HL-60/S4 treated with retinoic acid at 250 ng/mL for 4 days and 3 days (cell line): ENCODE data around the gene IL16.
"Not testable (repeated sequence)": the region's sequence is repeated elsewhere in the genome, so short reads cannot be mapped to it uniquely, and the experiment has no call there.

Source experiments
- in situ Hi-C: fragments of 300-500 bp; cut with MboI; formaldehyde crosslinking; loops from 2 replicates; pipeline ENCODE4 v1.7.0; 2022; ENCODE audit warnings: low sequenced_read_pairs

The IL16 gene

DNA sequence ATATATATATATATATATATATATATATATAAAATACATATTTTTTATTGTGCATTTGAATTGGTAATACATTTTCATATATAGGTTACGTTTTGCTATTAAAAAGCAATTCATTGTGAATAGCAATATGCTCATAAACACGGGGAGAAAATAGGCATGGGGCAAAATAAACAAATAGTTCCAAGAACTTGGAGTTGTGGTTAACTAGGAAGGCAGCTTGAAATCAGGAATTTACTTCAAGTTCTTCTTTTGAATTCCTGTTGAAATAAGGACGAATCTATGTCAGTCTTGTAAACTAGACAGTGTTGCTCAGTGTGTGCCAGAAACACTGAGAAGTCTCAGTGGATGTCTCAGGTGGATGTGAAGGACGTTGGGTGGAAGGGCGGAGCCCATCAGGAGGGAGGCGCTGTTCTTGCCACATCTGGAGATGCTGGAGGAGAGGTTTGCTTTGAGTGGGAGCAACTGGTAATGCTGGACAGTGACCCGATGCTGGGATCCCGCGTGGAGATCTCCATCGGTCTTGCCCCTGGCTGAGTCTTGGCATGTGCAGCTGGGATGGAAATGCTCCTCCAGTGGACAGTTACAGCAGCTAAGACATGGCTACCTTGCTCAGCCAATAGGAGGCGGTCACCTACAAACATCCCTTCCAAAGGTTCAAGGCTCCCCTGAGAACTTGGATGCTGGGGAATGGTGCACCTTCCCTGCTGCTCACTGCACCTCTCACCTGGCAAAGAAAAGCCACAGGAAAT lies 2.5 kb downstream of the IL16 start:
- in situ Hi-C loops: no loop called here

DNA sequence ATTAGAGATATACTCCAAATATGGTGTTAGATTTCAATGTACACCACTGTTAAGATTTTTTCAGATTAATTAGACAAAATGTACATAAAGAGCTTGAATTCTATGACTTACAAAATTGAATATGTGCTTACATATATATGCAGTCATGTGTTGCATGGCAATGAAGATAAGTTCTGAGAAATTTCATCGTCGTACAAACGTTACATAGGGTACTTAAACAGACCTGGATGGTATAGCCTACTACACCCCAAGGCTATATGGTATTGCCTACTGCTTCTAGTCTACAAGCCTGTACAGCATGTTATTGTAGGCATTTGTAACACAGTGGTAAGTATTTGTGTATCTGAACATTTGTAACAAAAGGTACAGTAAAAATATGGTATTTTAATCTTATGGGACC lies 9.3 kb downstream of the IL16 start:
- in situ Hi-C loops: no loop called here

DNA sequence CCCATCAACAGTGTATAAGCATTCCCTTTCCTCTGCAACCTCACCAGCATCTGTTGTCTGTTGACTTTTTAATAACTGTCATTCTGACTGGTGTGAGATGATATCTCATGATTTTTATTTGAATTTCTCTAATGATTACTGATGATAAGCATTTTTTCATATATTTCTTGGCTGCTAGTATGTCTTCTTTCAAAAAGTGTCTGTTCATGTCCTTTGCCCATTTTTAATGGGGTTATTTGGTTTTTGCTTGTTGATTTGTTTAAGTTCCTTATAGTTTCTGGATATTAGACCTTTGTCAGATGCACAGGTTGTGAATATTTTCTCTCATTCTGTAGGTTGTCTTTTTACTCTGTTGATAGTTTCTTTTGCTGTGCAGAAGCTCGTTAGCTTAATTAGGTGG lies 11.3 kb downstream of the IL16 start:
- in situ Hi-C loops: not testable (repeated sequence)

DNA sequence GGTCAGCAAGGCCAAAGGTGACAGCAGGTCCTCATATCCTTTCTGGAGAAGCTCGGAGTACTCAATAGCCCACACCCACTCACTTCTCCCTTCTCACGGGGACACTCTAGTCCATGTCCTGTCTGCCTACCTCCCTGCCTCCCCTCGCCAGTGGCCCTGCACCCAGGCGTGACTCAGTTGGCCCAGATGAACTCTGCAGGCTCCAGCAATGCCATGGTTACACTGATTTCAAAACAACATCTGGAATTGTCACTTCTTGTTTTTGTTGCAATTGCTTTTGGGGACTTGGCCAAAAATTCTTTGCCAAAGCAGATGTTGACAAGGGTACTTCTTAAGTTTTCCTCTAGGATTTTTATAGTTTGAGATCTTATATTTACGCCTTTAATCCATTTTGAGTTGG lies 13.0 kb downstream of the IL16 start:
- in situ Hi-C loops: no loop called here

DNA sequence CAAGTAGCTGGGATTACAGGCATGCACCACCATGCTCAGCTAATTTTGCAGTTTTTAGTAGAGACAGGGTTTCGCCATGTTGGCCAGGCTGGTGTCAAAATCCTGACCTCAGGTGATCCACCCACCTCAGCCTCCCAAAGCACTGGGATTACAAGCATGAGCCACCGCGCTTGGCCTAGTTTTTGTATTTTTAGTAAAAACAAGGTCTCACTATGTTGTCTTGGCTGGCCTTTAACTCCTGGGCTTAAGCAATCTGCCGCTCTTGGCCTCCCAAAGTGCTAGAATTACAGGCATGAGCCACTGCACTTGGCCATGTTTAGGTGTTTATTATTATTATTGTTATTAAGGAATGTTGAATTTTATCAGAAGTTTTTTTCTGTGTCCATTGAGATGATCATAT lies 14.7 kb downstream of the IL16 start:
- in situ Hi-C loops: no loop called here

DNA sequence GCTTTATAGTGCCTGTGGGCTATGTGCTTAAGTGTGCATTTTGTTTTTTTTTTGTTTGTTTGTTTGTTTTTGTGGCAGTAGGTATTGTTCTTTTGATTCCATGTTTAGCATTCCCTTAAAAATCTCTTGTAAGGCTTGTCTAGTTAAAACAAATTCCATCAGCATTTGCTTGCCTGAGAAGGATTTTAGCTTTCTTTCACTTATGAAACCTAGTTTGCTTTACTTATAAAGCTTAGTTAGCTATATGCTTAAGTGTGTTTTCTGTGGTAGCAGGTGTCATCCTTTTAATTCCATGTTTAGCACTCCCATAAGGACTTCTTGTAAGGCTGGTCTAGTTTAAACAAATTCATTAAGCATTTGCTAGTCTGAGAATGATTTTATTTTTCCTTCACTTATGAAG lies 17.3 kb downstream of the IL16 start:
- in situ Hi-C loops: no loop called here

DNA sequence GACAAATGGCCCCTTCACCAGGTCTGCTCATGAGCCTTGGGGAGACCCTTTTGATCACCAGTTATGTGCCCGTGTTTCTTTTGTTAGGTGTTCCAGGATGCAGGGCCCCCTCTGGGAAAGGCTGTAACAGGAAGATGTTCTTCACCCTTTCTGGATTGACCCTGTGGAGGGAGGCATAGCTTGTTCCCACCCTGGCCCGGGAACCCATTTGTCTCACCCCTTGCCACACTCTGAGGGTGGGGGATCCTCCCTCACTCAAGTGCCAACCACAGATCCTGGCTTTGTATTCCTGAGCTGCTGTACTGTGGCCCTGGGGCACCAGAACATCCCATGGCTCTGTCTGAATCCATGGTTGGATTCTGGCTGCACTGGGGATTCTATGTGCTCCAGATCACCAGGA lies 18.9 kb downstream of the IL16 start:
- in situ Hi-C loops: no loop called here

DNA sequence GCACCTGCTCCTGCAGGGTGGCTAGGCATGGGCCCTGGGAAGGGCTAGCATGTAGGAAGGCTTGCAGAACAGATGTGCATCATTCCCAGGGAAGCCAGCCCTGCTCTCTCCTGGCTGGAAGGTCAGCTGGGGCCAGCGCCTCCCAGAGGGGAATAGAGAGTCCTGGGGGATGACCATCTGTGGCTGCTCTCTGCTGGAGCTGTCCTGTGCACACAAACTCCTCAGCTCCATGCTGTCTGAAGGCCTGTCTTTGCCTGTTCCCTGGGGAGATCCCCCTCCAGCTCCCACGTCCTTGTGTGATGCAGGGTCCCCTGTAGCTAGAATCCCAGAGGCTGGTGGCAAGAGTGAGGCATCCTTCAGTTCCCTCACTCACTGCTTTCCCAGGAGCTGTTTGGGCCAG lies 19.3 kb downstream of the IL16 start:
- in situ Hi-C loops: no loop called here

DNA sequence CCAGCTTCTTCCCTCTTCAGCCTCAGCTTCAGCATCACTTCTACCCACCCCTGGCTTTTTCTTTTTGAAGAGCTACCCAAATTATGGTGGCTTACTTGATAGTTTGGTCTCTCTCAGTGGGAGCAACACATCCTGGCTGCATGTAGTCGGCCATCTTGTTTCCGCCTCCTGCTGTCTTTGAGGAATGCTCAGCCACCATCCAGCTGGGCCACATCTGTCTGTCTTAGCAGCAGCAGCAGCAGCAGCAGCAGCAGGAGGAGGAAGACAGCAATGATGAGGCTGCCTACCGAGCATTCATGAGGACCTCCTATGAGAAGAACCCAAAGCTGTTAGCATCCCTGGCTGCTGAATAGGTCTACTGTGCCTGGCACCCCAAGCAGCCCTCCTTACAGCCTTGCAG lies 19.7 kb downstream of the IL16 start:
- in situ Hi-C loops: no loop called here

DNA sequence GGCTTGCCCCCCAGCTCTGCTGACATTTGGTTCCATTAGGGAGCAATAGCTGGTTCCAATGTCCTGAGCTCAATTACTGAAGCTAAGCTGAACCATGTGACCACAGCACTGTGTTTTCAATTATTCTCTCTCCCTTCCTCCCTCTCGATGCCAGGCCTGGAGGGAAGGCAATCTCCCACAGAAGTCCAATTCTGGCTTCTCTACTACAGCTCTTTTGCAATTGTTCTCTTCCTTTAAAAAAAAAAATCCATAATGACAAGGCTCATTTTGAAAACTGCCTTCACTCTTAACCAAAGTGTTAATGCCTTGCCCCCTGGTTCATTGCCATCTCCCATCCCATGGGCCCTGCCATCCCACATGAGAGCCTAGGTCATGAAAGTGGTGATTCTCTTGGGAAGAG lies 24.8 kb downstream of the IL16 start:
- in situ Hi-C loops: no loop called here

DNA sequence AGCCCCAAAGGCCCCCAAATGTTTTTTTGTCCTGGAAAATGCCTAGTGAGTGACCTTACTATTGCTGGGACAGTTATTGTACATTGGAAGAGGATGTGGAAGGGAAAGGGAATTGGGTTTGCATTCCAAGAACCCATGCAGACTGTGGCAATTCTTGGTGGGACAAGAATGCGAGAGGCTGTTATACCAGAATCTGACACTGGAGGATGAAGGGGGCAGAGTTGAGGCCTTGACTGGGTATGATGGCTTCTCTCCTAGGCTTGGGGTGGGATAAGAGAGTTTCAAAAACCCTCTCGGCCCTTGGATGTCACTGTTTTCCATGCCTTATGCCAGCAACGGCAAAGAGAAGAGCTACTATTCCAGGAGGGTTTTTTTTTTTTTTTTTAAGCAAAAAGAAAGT lies 25.3 kb downstream of the IL16 start:
- in situ Hi-C loops: no loop called here

DNA sequence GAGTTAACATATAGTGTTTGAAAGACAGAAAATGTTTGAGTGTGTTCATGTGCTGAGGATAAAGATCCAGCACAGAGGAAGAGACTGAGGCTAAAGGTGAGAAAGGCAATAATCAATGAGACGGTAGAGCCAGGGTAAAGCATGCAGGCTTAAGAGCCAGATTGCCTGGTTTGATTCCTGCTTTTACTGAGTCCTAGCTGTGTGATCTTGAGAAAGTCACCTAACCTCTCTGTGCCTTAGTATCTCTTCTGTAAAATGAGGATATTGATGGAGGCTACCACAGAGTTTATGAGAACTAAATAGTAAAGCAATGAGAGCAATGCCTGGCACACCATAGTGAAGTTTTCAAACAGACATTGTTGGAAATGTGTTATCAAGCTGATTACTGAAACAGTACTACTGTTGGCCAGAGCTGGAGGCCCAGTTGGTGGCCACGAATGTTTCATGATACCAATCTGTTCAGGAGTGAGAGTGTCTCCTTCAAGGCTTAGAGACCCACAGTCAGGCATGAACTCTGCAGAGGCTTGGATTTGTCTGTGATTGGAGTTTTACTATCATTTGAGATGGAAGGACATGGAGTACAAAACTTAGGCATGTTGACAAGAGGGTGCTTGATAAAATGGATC lies 26.8 kb downstream of the IL16 start:
- in situ Hi-C loops: no loop called here

DNA sequence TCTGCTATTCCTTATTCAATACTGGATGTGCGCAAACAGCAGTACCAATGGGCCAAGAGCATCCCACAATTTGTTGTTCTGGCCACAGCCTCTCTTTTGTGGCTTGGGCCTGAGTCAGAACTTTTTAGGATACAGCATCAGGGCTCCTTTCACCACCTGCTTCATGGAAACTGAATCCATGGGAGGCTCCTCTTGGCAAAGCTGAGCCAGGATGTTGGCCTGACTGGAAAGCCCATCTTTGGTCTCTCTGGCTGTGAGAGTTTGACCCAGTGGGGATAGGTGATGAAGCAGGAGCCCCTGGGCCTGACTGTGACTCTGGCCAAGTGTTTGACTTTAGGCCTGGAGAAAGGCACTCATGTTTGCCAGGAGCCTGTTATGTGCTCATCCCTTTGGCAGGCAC lies 27.6 kb downstream of the IL16 start:
- in situ Hi-C loops: no loop called here

DNA sequence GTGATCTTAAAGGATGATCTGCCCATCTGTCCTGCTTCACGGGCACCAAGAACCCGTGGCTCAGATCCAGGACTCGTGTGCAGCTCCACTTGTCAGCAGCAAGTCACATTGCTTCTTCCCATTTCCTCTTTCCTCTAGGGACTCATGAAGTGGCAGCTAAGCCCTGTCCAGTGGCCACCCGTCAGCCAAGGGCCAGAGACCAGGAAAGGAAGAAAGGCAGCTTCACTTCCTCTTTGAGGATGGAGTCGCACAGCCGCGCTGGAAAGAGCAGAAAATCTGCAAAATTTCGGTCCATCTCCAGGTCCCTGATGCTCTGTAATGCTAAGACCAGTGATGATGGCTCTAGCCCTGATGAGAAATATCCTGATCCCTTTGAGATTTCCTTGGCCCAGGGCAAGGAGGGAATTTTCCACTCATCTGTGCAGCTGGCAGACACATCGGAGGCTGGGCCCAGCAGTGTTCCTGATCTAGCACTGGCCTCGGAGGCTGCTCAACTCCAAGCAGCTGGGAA lies 28.5 kb downstream of the IL16 start:
- in situ Hi-C loops: no loop called here

DNA sequence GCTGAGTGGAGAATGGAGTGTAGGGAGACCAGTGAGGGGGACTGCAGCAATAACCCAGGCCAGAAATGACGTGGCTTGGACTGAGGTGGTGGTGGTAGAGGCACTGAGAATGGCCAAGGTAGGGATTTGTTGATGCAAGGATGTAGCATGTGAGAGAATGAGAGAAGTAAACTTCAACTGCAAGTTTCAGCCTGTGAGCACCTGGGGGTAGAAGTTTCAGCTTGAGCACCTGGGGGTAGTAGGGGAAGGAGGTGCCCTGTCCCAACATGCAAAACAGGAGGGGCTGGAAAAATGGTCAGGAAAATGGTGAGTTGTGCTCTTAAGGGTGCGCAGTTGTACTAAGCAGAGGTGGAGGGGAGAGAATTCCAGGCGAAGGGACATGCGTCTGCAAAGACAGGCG lies 31.0 kb downstream of the IL16 start:
- in situ Hi-C loops: no loop called here

DNA sequence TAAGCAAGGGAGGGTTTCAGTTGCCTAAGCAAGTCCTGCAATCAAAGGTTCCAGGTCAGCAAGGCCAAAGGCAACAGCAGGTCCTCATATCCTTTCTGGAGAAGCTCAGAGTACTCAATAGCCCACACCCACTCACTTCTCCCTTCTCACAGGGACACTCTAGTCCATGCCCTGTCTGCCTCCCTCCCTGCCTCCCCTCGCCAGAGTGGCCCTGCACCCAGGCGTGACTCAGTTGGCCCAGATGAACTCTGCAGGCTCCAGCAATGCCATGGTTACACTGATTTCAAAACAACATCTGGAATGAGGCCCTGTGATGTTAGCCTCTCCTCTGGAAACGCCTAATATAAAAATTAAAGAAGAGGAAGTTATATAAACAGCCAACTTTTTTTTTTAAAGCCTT lies 32.9 kb downstream of the IL16 start:
- in situ Hi-C loops: no loop called here

DNA sequence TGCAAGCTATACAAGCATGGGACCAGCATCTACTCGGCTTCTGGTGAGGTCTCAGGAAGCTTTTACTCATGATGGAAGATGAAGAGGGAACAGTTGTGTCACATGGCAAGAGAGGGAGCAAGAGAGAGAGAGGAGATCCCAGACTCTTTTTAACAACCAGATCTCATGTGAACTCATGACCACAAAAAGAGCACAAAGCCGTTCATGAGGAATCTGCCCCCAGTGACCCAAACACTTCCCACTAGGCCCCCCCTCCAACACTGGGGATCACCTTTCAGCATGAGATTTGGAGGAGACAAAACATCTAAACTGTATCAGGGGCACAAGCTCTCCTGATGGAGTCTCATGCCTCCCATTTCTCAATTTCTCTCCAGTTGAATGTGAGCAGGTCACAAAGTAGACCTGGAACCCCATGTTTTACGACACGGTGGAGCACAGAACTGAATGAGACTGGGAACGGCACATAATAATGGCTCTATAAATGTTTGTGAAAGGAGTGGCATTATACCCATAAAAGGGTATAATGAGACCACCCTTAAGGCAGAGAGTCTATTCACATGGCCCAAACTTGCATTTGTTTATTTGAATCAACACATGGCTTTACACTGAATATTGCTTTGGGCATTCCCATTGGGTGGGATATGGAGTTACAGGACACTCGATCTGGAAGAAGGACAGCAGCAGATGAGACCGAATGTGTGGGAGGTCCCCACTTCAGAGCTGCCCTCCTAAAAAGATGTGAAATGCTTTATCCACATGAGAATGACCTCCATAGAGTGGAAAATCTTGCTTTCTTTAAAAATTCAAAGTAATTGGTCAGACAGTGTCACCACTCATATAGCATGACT lies 38.8 kb downstream of the IL16 start:
- in situ Hi-C loops: no loop called here

DNA sequence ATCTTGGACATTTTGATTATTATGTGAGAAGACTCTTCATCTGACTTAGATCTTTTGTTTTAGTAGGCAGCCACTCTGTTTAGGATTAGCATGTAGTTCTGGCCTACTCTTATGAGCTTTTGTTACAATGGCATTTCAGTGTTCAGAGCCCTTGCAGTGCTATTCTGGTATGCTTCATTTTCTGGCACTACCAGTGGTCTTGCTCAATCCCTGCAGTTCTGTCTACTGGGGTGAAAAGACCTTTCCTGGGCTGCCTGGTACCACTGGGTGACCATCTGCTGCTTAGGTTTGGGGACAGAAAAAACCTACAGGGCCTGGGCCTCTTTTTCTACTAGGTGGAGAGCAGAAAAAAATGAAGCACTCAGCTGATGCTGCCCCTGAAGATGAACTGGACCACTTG lies 42.5 kb downstream of the IL16 start:
- in situ Hi-C loops: no loop called here

DNA sequence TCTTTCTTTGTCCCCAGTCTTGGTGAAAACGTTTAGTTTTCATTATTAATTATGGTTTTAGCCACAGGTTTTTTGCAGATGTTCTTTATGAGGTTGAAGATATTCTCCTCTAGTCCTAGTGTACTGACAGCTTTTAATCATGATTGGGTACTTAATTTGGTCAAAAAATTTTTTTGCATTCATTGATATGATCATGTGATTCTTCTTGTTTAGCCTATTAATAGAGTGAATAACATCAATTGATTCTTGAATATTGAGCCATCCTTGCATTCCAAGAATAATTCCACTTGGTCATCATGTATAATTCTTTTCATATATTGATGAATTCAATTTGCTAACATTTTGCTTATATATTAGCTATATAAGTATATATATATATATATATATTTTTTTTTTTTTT lies 46.1 kb downstream of the IL16 start:
- in situ Hi-C loops: no loop called here

DNA sequence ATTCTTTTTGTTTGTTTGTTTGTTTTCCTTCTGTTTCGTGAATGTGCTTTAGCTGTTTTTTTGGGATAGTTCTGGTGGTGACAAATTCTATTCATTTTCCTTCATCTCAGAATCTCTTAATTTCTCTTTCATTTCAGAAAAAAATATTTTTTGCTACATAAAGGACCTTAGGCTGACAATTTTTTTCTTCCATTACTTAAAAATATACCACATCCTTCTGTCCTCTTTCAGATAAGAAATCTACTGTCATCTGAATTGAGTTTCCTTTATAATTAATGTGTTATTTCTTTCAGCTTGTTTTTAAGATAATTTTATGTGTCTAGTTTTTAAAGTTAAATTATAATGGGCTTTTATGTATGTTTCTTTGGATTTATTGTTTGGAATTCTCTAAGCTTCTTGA lies 47.6 kb downstream of the IL16 start:
- in situ Hi-C loops: no loop called here

DNA sequence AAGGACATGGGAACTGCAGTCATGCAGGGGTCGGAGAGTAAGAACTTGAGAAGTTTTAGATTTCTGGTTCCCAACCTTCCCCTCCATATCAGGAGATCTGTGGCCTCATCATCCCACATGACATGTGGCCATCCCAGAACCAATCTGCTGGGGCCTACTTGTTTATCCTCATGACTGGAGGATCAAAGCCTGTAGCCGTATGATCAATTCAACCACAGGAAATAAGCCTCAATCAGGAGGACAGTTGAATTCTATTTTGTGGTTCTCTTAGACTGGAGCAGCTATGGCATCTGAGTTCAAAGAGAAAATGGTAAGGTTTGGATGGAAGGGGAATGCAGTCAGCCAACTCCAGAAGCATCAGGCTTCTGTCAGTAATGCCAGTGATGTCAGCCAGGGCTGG lies 57.2 kb downstream of the IL16 start:
- in situ Hi-C loops: loop anchor here (25.0 kb wide), 2 partner anchors 142 to 792 kb away; no protein-coding TSS in a partner anchor
